Smooth muscle cell (in vitro differentiated cells): Measurements from ENCODE around the gene PRKAB2. TPM values are rescaled to one million over a fixed set of nuclear protein-coding genes. Genes with fewer than 3 reads are reported as not detected.
"Not testable (repeated sequence)": the region's sequence is repeated elsewhere in the genome, so short reads cannot be mapped to it uniquely, and the experiment has no call there.

ENCODE experiments used
- DNase-seq: peaks from one replicate; lab custom pipeline; 2025; ENCODE audit not compliant: unreplicated experiment; lab: John Stamatoyannopoulos, UW
- H2AFZ ChIP-seq: fragments of 200-600 bp; sonication (generic); 2 replicates; pipeline ENCODE4 v1.6.0; 2016; ENCODE audit warnings: antibody characterized with exemption, low read depth, mild to moderate bottlenecking
- H3F3A ChIP-seq: fragments of 200-600 bp; sonication (generic); 2 replicates; pipeline ENCODE4 v1.6.0; 2017; ENCODE audit warnings: antibody characterized with exemption, low read depth
- H3K27ac ChIP-seq: fragments of 200-600 bp; sonication (generic); 2 replicates; pipeline ENCODE4 v1.5.1; 2016; ENCODE audit warnings: low read depth, mild to moderate bottlenecking
- H3K27me3 ChIP-seq: fragments of 200-600 bp; sonication (generic); 2 replicates; pipeline ENCODE4 v1.6.1; 2016; ENCODE audit warnings: low read depth, mild to moderate bottlenecking
- H3K36me3 ChIP-seq: fragments of 200-600 bp; sonication (generic); 2 replicates; pipeline ENCODE4 v1.5.1; 2016; ENCODE audit warnings: low read depth
- H3K4me1 ChIP-seq: fragments of 200-600 bp; sonication (generic); 2 replicates; pipeline ENCODE4 v1.5.1; 2016; ENCODE audit warnings: low read depth
- H3K4me2 ChIP-seq: fragments of 200-600 bp; sonication (generic); 2 replicates; pipeline ENCODE4 v1.6.0; 2016; ENCODE audit warnings: mild to moderate bottlenecking
- H3K4me3 ChIP-seq: fragments of 200-600 bp; sonication (generic); 2 replicates; pipeline ENCODE4 v1.5.1; 2016; ENCODE audit warnings: mild to moderate bottlenecking
- H3K79me2 ChIP-seq: fragments of 200-600 bp; sonication (generic); 2 replicates; pipeline ENCODE4 v1.6.0; 2016; ENCODE audit warnings: low read depth, mild to moderate bottlenecking
- H3K9ac ChIP-seq: fragments of 200-600 bp; sonication (generic); 2 replicates; pipeline ENCODE4 v1.6.0; 2016; ENCODE audit warnings: low read depth
- H3K9me3 ChIP-seq: fragments of 200-600 bp; sonication (generic); replicated peaks from 2 replicates; pipeline ENCODE4 v1.5.1; 2016; ENCODE audit warnings: low read depth
- H4K20me1 ChIP-seq: fragments of 200-600 bp; sonication (generic); 2 replicates; pipeline ENCODE4 v1.6.0; 2016; ENCODE audit warnings: low read depth
- WGBS: methylation state at CpG from one replicate; pipeline ENCODE4 v1.1.7; 2016; ENCODE audit warnings: low lambda C conversion rate; 5-methylcytosine and 5-hydroxymethylcytosine counted together
- polyA plus RNA-seq: library from polyadenylated mRNA; unstranded; fragments of >200 nt; fragmentation: Nextera tagmentation; extraction: Ambion mirVana; gene quantifications from 2 replicates; pipeline ENCODE4 v1.2.1, GENCODE V29; 2016
- total RNA-seq: library from RNA; depleted of rRNA; stranded (reverse); fragments of >200 nt; gene quantifications from 2 replicates; pipeline ENCODE4 v1.2.3, GENCODE V29; 2014
- TF ChIP-seq, protein P1 (sequence below): fragments of 200-600 bp; sonication (generic); IDR thresholded peaks from 2 replicates; pipeline ENCODE4 v1.5.1; 2017; ENCODE audit warnings: borderline replicate concordance, mild to moderate bottlenecking, antibody characterized with exemption; ENCODE audit not compliant: insufficient read depth, poor library complexity, severe bottlenecking

Gene PRKAB2
- total and polyA plus RNA-seq, 2 experiments from 2014 or later, result 22.9 to 50.8 TPM

DNA sequence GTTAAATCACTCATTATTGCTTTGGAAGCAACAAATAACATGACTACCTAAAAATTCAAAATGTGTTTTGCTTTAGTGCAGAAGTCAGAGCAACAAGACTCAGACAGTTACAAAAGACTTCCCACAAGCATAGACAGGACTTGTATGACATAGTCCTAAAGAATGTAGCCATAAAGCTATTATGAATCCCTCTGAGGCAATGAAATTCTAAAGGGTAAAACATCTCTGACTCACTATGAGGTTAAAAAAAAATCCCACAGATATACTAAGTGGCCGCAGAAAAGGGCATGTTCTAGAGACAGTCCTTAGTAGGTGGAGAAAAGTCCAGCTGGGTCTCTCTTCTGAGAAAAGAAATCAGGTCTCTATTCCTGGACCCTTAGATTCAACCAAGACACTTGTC, 4.9 kb downstream of the PRKAB2 start:
- Histone ChIP-seq H3K36me3 (no peaks in the 10 kb centered on the region), H3K4me1 (peaks cover 44% of the 10 kb centered on the region), H3K4me3 (peak overlapping the region; percentile 11), H3K4me2 (peak overlapping the region; percentile 95), H3K9ac (peak overlapping the region; percentile 92), H4K20me1 (peaks cover 2% of the 10 kb centered on the region), H3K79me2 (peaks cover 81% of the 10 kb centered on the region), H3K9me3 (no peaks in the 10 kb centered on the region), H2AFZ (no peak overlapping the region), H3K27ac (peak overlapping the region; percentile 100), H3K27me3 (no peaks in the 10 kb centered on the region), H3F3A (peaks cover 29% of the 10 kb centered on the region)
- TF ChIP-seq, protein P1, sequence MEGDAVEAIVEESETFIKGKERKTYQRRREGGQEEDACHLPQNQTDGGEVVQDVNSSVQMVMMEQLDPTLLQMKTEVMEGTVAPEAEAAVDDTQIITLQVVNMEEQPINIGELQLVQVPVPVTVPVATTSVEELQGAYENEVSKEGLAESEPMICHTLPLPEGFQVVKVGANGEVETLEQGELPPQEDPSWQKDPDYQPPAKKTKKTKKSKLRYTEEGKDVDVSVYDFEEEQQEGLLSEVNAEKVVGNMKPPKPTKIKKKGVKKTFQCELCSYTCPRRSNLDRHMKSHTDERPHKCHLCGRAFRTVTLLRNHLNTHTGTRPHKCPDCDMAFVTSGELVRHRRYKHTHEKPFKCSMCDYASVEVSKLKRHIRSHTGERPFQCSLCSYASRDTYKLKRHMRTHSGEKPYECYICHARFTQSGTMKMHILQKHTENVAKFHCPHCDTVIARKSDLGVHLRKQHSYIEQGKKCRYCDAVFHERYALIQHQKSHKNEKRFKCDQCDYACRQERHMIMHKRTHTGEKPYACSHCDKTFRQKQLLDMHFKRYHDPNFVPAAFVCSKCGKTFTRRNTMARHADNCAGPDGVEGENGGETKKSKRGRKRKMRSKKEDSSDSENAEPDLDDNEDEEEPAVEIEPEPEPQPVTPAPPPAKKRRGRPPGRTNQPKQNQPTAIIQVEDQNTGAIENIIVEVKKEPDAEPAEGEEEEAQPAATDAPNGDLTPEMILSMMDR, result no peak
- 0% methylated on average over 1 of the region's 1 CpG for WGBS
- no peak for DNase-seq

DNA sequence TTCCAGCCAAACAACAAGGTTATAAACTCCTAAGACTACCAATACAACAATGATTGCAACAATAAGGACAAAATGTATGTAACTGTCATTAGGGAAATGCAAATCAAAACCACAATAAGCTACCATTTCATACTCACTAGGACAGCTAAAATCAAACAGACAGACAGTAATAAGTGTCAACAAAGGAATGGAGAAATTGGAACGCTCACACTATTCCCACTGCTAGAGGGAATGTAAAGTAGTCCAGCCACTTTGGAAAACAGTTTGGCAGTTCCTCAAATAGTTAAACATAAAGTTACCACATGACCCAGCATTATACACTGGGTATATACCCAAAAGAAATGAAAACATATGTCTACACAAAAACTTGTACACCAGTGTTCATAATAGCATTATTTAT, 9.3 kb downstream of the PRKAB2 start:
- H3K9me3 ChIP-seq, result no peaks in the 10 kb centered on the region
- H2AFZ ChIP-seq, result no peak overlapping the region
- H3K79me2 ChIP-seq, result peaks cover 48% of the 10 kb centered on the region
- DNase-seq, result no peak
- no peak overlapping the region for H3K4me2 ChIP-seq
- TF ChIP-seq, protein P1, result no peak
- no peak overlapping the region for H3K4me3 ChIP-seq
- no peak overlapping the region for H3K9ac ChIP-seq
- peaks cover 18% of the 10 kb centered on the region for H3K36me3 ChIP-seq
- no peaks in the 10 kb centered on the region for H3K27me3 ChIP-seq
- H3K4me1 ChIP-seq, result peaks cover 14% of the 10 kb centered on the region
- H4K20me1 ChIP-seq, result peaks cover 8% of the 10 kb centered on the region
- peaks cover 21% of the 10 kb centered on the region for H3F3A ChIP-seq
- 95% methylated on average over 1 of the region's 1 CpG for WGBS
- no peak overlapping the region for H3K27ac ChIP-seq

DNA sequence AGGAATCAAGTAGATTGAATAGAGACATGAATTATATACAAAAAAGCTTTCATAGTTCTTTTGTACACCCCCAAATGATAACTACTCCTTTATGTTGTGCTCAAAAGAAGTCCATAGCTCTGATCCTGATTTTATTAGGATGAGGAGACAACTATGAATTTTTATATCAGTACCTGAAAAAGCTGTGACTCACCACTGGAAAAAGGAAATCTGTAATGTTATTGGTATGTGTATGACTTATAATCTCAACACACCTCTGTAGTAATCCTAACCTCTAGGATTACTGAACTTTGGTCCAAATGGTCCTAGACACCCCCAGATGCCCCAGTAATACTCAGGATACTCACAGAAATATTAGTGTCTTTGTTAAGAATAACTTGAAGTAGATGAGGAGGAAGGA, 10.2 kb downstream of the PRKAB2 start:
- H3K4me3 ChIP-seq, result no peak overlapping the region
- peaks cover 26% of the 10 kb centered on the region for H3K36me3 ChIP-seq
- no peak overlapping the region for H3K9ac ChIP-seq
- TF ChIP-seq, protein P1, result no peak
- H3K27me3 ChIP-seq, result no peaks in the 10 kb centered on the region
- H3K27ac ChIP-seq, result no peak overlapping the region
- H3K4me1 ChIP-seq, result peaks cover 10% of the 10 kb centered on the region
- H3F3A ChIP-seq, result peaks cover 15% of the 10 kb centered on the region
- H3K4me2 ChIP-seq, result no peak overlapping the region
- H3K9me3 ChIP-seq, result no peaks in the 10 kb centered on the region
- no peak for DNase-seq
- peaks cover 48% of the 10 kb centered on the region for H3K79me2 ChIP-seq
- no peak overlapping the region for H2AFZ ChIP-seq
- H4K20me1 ChIP-seq, result peaks cover 8% of the 10 kb centered on the region

DNA sequence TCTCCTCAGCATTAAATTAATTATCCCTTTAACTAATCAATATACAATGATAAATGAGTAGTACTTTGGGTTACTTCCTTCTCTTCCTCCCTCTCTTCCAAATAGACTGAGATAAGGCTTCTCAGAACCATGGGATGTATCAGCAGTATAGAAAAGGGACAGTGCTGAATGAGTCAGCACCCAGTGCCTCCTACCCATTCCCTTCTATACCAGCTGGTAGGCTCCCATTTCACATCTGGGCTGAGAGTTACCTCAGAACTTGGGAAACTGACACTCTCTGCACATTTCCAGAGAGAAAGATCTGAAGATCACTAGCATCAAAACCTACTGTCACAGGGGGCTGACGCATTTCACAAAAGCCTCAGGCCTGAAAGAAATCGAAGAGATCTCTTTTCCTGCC, 15.2 kb downstream of the PRKAB2 start:
- H3K27me3 ChIP-seq, H3K4me3 ChIP-seq, DNase-seq, H3K9me3 ChIP-seq, H3K9ac ChIP-seq, H2AFZ ChIP-seq, H3K4me1 ChIP-seq, H4K20me1 ChIP-seq, H3F3A ChIP-seq, H3K79me2 ChIP-seq, H3K4me2 ChIP-seq: not testable (repeated sequence)
- H3K36me3 ChIP-seq, result peaks cover 36% of the 10 kb centered on the region
- WGBS, result 98% methylated on average over 2 of the region's 2 CpGs
- peak overlapping the region; percentile 33 for H3K27ac ChIP-seq
